ENCODE data around the gene CDC73. TPM values are rescaled to one million over a fixed set of nuclear protein-coding genes. Genes with fewer than 3 reads are reported as not detected.
A peak's percentile ranks its signal among the peaks of the same experiment; 100 is the strongest.

The CDC73 gene
- total RNA-seq, 2 experiments from 2014 or later: 65.4 to 66.5 TPM

GRCh38 chr1:193141804-193142203, 20.0 kb downstream of the CDC73 start:
- Mint-ChIP-seq H3K4me3 (no peak overlapping the region), H3K4me1 (ENCODE audit: low read depth) (peaks cover 46% of the 10 kb centered on the region), H3K36me3 (ENCODE audit: low read depth) (peaks cover 90% of the 10 kb centered on the region), H3K9me3 (no peaks in the 10 kb centered on the region), H3K27me3 (no peaks in the 10 kb centered on the region), H3K27ac (peak overlapping the region; percentile 16)
- POLR2A ChIA-PET: no interaction called here
- no peaks in the 10 kb centered on the region for H3K4me1 ChIP-seq (ENCODE audit: insufficient read depth, low read length)
- ATAC-seq (ENCODE audit: poor library complexity) (peak; percentile 68), DNase-seq (peak in 3 of 14 experiments; percentile 26 to 41 (median 27))
- intact Hi-C loops (cut with DNase I, micrococcal nuclease): loop anchor here in 1 of 2 experiments (10.0 kb wide), 1 partner anchor 1153 kb away; no protein-coding TSS in a partner anchor
- H3K27me3 ChIP-seq (ENCODE audit: control insufficient read depth in 1 of 2, insufficient read depth in 2 of 2, low read length in 2 of 2): no peaks in the 10 kb centered on the region
- CTCF ChIA-PET: interaction anchor here (0.9 kb wide), 1 partner anchor 20 kb away, joined by 3 read pairs; no protein-coding TSS in a partner anchor
- no peak for TF ChIP-seq CTCF (IDR thresholded peaks at IDR 0.05)
- no peak overlapping the region for H3K27ac ChIP-seq (ENCODE audit: low read depth in 1 of 2, low read length in 2 of 2)
- H3K36me3 ChIP-seq (ENCODE audit: insufficient read depth, low read length): peaks cover 62% of the 10 kb centered on the region
- H3K4me3 ChIP-seq (ENCODE audit: low read length): no peak overlapping the region
- H3K9me3 ChIP-seq (ENCODE audit: control insufficient read depth in 1 of 2, insufficient read depth in 1 of 2, low read length in 2 of 2): no peaks in the 10 kb centered on the region

- no peak overlapping the region for H3K27ac Mint-ChIP-seq
- ChIA-PET CTCF (interaction anchor here (0.9 to 1.2 kb wide), 2 partner anchors 21 to 330 kb away, joined by 3 read pairs; no protein-coding TSS in a partner anchor), POLR2A (no interaction called here)
- no peak for TF ChIP-seq CTCF (IDR thresholded peaks at IDR 0.05)
- H3K4me3 Mint-ChIP-seq: no peak overlapping the region
- ATAC-seq (ENCODE audit: poor library complexity) (no peak), DNase-seq (no peak)
- peaks cover 43% of the 10 kb centered on the region for H3K4me1 Mint-ChIP-seq (ENCODE audit: low read depth)
- Histone ChIP-seq H3K36me3 (ENCODE audit: insufficient read depth, low read length) (peaks cover 65% of the 10 kb centered on the region), H3K4me3 (ENCODE audit: low read length) (no peak overlapping the region), H3K4me1 (ENCODE audit: insufficient read depth, low read length) (no peaks in the 10 kb centered on the region), H3K9me3 (ENCODE audit: control insufficient read depth in 1 of 2, insufficient read depth in 1 of 2, low read length in 2 of 2) (no peaks in the 10 kb centered on the region), H3K27ac (ENCODE audit: low read depth in 1 of 2, low read length in 2 of 2) (no peak overlapping the region), H3K27me3 (ENCODE audit: control insufficient read depth in 1 of 2, insufficient read depth in 2 of 2, low read length in 2 of 2) (no peaks in the 10 kb centered on the region)
- H3K36me3 Mint-ChIP-seq (ENCODE audit: low read depth): peaks cover 90% of the 10 kb centered on the region
- H3K27me3 Mint-ChIP-seq: no peaks in the 10 kb centered on the region
- H3K9me3 Mint-ChIP-seq: no peaks in the 10 kb centered on the region
- intact Hi-C loops (cut with DNase I, micrococcal nuclease): loop anchor here in 1 of 2 experiments (10.0 kb wide), 1 partner anchor 1152 kb away; no protein-coding TSS in a partner anchor
Observed at GRCh38 chr1:193142409-193142808, 20.6 kb downstream of the CDC73 start.

- peaks cover 90% of the 10 kb centered on the region for H3K36me3 Mint-ChIP-seq (ENCODE audit: low read depth)
- Histone ChIP-seq H3K27me3 (ENCODE audit: control insufficient read depth in 1 of 2, insufficient read depth in 2 of 2, low read length in 2 of 2) (no peaks in the 10 kb centered on the region), H3K9me3 (ENCODE audit: control insufficient read depth in 1 of 2, insufficient read depth in 1 of 2, low read length in 2 of 2) (no peaks in the 10 kb centered on the region), H3K4me1 (ENCODE audit: insufficient read depth, low read length) (no peaks in the 10 kb centered on the region), H3K27ac (ENCODE audit: low read depth in 1 of 2, low read length in 2 of 2) (no peak overlapping the region), H3K36me3 (ENCODE audit: insufficient read depth, low read length) (peaks cover 67% of the 10 kb centered on the region), H3K4me3 (ENCODE audit: low read length) (no peak overlapping the region)
- ChIA-PET POLR2A (interaction anchor here (0.6 kb wide), 1 partner anchor 23 kb away, joined by 3 read pairs; no protein-coding TSS in a partner anchor), CTCF (interaction anchor here (1.2 kb wide), 1 partner anchor 331 kb away, joined by 3 read pairs; no protein-coding TSS in a partner anchor)
- H3K4me3 Mint-ChIP-seq: no peak overlapping the region
- peak in 3 of 14 experiments; percentile 23 to 31 (median 30) for DNase-seq
- H3K9me3 Mint-ChIP-seq: no peaks in the 10 kb centered on the region
- peaks cover 38% of the 10 kb centered on the region for H3K4me1 Mint-ChIP-seq (ENCODE audit: low read depth)
- no peaks in the 10 kb centered on the region for H3K27me3 Mint-ChIP-seq
- H3K27ac Mint-ChIP-seq: peak overlapping the region; percentile 6
- TF ChIP-seq CTCF (IDR thresholded peaks at IDR 0.05): peak; percentile 36
- no peak for ATAC-seq (ENCODE audit: poor library complexity)
- intact Hi-C loops (cut with DNase I, micrococcal nuclease): loop anchor here in 1 of 2 experiments (10.0 kb wide), 1 partner anchor 1152 kb away; no protein-coding TSS in a partner anchor
Observed at GRCh38 chr1:193143285-193143684, 21.5 kb downstream of the CDC73 start.
